Measurements from ENCODE around the gene DEPP1. TPM values are rescaled to one million over a fixed set of nuclear protein-coding genes. Genes with fewer than 3 reads are reported as not detected.
A peak's percentile ranks its signal among the peaks of the same experiment; 100 is the strongest.

Gene DEPP1
- total and polyA plus RNA-seq, 2 of the 13 experiments (the other 11 are each of a cell fraction or from before 2014, with no cell fraction given) = 14.8 to 270 TPM

GRCh38 chr10:44990302-44990655 is 11.7 kb upstream of the DEPP1 start (continued):
- TF ChIP-seq PAXIP1 (CRISPR knock-in tag; conservative IDR thresholded peaks at IDR 0.05) (peak; percentile 86), GATAD2A (CRISPR knock-in tag; IDR thresholded peaks at IDR 0.05) (peak; percentile 87), MLX (CRISPR knock-in tag; IDR thresholded peaks at IDR 0.05) (no peak), MIXL1 (CRISPR knock-in tag; IDR thresholded peaks at IDR 0.05) (0 out of 2 replicates have a peak, but pooled peaks have one; percentile 17), ZBTB38 (CRISPR knock-in tag; IDR thresholded peaks at IDR 0.05) (no peak), CEBPB (IDR thresholded peaks at IDR 0.05; ENCODE audit: borderline replicate concordance, low read depth, low read length) (peak; percentile 75), ARID5B (CRISPR knock-in tag; IDR thresholded peaks at IDR 0.05) (peak; percentile 71; the same call in 1 of the 2 replicates), FOXA3 (CRISPR knock-in tag; IDR thresholded peaks at IDR 0.05) (peak; percentile 56), ZNF232 (CRISPR knock-in tag; IDR thresholded peaks at IDR 0.05; ENCODE audit: borderline replicate concordance) (no peak), HIC2 (CRISPR knock-in tag; IDR thresholded peaks at IDR 0.05; ENCODE audit: low read depth) (no peak), SRSF9 (IDR thresholded peaks at IDR 0.05; ENCODE audit: borderline replicate concordance, insufficient read depth, low read depth, low read length, poor library complexity, severe bottlenecking) (no peak), GZF1 (CRISPR knock-in tag; IDR thresholded peaks at IDR 0.05) (0 out of 2 replicates have a peak, but pooled peaks have one; percentile 19), SP1 (IDR thresholded peaks at IDR 0.05) (no peak), SP1 (CRISPR knock-in tag; IDR thresholded peaks at IDR 0.05) (no peak), CBX2 (IDR thresholded peaks at IDR 0.05; ENCODE audit: low read depth, low read length) (no peak), CBX2 (CRISPR knock-in tag; IDR thresholded peaks at IDR 0.05; ENCODE audit: low read depth) (no peak), SMC3 (IDR thresholded peaks at IDR 0.05; ENCODE audit: low read length) (peak; percentile 39), HNRNPLL (IDR thresholded peaks at IDR 0.05; ENCODE audit: low read depth, low read length, poor library complexity, severe bottlenecking) (peak; percentile 47), MEF2D (CRISPR knock-in tag; IDR thresholded peaks at IDR 0.05) (peak; percentile 79), ZNF276 (CRISPR knock-in tag; IDR thresholded peaks at IDR 0.05; ENCODE audit: low read depth) (no peak)
